GM13977 (cell line): ENCODE data around the gene GFRA4.
"Not testable (repeated sequence)": the region's sequence is repeated elsewhere in the genome, so short reads cannot be mapped to it uniquely, and the experiment has no call there.

ENCODE experiments used
- DNase-seq: peaks from one replicate; pipeline ENCODE4 v3.0.0; 2012; ENCODE audit warnings: low spot score
- in situ Hi-C: fragments of 300-500 bp; cut with MboI; formaldehyde crosslinking; loops from one replicate; pipeline ENCODE4 v1.12.0; 2022; ENCODE audit warnings: low sequenced_read_pairs, low pct_unique_long_range_greater_than_20kb, mixed read lengths, inconsistent platforms; ENCODE audit not compliant: unreplicated experiment
- TF ChIP-seq, protein P1 (sequence below): IDR thresholded peaks from 2 replicates; pipeline ENCODE4 v1.5.1; 2012; ENCODE audit warnings: mild to moderate bottlenecking, control low read depth; ENCODE audit not compliant: insufficient read depth; ENCODE audit errors: extremely low read depth, missing control alignments

The GFRA4 gene

DNA sequence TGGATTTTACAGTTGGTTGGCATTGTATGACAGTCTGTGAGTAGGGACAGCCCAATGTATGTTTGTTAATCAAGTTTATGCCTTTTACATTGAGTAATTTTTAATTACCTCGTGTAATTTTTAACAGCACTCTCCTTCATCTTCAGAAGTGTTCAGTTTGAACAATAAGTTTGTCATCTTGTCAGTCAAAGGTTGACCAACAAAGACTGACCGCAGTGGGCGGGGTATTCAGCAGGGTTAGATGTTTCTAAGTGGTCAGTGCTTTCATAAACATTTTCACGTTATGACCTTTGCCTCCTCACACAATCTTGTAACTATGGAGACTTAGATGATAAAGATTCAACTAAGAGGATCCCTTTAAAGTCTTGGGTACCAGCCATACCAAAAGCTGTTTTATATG is 40.8 kb downstream of the GFRA4 start:
- TF ChIP-seq, protein P1, sequence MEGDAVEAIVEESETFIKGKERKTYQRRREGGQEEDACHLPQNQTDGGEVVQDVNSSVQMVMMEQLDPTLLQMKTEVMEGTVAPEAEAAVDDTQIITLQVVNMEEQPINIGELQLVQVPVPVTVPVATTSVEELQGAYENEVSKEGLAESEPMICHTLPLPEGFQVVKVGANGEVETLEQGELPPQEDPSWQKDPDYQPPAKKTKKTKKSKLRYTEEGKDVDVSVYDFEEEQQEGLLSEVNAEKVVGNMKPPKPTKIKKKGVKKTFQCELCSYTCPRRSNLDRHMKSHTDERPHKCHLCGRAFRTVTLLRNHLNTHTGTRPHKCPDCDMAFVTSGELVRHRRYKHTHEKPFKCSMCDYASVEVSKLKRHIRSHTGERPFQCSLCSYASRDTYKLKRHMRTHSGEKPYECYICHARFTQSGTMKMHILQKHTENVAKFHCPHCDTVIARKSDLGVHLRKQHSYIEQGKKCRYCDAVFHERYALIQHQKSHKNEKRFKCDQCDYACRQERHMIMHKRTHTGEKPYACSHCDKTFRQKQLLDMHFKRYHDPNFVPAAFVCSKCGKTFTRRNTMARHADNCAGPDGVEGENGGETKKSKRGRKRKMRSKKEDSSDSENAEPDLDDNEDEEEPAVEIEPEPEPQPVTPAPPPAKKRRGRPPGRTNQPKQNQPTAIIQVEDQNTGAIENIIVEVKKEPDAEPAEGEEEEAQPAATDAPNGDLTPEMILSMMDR: no peak
- no peak for DNase-seq
- in situ Hi-C loops: no loop called here

DNA sequence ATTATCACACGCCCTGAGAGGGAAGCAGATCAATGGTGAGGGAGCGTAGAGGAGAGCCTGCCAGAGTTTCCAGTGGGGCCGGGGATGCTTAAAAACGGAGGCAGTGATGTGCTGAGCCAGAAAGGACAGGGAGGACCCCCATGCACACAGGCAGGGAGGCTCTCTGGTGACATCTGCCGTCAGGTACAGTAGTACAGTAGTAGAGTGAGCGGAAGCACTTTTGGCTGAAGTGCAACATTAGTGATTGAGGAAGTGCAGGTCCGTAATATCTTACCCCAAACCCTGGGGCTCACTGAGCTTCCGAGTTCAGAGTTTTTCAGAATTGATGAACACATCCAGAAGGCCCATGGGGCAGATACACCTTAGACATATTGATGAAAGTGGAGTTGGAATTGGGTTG is 42.1 kb downstream of the GFRA4 start:
- no peak for DNase-seq
- TF ChIP-seq, protein P1: peak; percentile 12
- in situ Hi-C loops: no loop called here

DNA sequence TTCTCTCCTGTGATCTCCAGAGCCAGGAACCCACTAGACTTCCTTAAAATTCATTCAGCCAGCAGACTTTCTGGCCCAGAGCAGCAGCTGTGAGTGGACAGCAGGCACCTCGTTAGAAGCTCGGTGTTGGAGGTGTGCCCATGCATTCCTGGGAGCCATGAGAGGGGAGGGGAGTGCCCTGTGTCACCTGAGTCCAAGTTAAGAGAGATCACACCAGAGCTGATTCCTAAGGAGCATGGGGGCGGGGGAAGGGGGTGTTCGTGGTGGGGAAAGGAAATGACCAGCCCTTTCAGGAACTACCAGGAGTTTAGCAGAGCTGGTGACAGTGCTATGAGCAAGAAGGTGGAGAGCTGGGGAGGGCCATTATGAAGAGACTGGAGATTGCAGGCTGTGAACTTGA is 46.9 kb downstream of the GFRA4 start:
- TF ChIP-seq, protein P1: no peak
- in situ Hi-C loops: no loop called here
- no peak for DNase-seq

DNA sequence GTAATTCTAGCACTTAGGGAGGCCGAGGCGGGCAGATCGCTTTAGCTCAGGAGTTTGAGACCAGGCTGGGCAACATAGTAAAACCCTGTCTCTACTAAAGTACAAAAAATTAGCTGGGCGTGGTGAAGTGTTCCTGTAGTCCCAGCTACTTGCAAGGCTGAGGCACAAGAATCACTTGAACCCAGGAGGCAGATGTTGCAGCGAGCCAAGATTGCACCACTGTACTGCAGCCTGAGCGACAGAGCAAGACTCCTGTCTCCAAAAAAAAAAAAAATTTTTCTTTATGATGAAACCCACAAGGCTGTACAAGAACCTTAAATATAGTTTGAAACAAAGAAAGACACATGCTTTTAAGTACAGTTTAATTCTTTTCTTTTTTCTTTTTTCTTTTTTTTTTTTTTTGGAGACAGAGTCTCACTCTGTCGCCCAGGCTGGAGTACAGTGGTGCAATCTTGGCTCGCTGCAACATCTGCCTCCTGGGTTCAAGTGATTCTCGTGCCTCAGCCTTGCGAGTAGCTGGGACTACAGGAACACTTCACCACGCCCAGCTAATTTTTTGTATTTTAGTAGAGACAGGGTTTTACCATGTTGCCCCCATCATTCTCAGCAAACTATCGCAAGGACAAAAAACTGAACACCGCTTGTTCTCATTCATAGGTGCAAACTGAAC is 47.9 kb downstream of the GFRA4 start:
- in situ Hi-C loops: not testable (repeated sequence)

DNA sequence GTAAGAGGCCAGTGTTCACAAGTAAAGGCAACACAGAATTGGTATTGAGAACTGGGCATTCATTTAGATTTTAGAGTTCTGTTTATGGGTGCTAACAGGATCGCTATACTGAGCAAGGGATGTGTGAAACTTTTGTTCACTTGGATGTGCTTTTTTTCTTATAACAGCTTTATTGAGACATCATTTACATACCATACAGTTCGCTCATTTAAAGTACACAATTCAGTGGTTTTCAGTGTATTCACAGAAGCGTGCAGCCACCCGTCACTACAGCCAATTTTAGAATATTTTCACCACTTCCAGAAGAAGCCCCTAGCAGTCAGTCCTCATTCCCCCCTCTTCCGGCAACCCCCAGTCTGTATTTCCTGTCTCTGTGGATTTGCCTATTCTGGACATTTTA is 48.7 kb downstream of the GFRA4 start:
- TF ChIP-seq, protein P1: no peak
- DNase-seq: no peak
- in situ Hi-C loops: no loop called here

More for the DNA sequence above, 47.9 kb downstream of the GFRA4 start:
- DNase-seq: not testable (repeated sequence)

DNA sequence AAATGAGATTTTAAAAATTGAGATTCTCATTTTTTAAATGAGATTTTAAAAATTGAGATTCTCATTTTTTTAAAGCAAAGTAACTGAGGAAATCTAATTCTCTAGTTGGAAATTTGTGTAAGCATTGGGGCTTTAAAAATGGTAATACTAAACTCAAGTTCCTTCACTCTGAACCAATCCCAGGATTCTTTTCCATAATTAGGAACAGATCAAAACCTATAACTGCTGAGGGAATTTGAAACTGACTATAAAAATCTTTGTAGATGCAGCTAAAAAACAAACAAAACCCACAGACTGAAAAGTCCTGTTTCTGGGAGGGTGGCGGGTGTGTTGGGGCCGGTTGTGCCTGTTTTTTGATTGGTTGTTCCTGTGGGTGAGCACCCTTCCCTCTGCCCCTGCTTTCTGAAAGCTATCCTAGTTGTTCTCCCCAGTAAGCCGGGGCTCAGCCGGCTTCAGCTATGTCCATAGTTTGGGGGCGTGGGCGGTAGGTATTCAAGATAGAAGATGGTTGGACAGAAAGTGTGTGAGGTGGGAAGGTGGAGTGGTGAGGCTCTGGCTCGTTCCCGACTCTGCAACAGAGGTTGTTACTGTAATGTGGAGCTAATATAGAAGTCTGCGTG is 49.3 kb downstream of the GFRA4 start:
- no peak for DNase-seq
- in situ Hi-C loops: no loop called here
- TF ChIP-seq, protein P1: no peak

DNA sequence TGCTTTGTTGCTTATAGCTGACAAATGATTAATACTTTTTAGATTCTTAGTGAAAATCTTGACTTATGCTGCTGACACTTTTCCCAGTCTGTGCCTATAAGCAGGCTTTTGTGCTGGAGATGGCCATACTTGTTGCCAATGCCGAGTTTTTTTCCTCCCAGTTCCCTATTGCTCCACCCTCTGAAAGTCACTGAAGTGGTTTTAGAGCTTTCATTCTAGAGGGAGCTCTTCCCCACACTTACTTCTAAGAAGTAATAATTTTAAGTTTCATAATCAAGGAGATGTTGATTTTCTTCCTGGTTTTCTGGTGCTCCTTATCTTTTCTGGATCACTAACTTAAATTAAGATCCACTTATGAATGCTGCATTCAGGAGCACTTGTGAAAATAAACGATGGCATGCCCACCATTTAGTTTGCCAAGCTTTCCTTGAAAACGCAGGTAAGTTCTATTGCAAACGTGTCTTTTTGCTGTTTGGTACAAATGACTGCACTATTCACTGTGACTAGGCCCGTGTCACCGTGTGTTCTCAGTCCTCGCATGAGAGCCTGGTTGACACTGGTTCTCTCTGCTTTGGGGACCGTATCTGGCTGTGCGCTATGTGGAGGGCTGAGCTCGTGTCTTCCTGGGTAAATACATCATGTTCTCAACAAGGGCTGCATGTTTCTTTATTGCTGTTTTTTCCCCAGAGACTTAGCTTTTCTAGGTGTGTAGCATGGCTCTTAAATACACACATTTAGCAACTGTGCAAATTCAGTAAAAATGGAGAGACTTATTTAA is 50.2 kb downstream of the GFRA4 start:
- TF ChIP-seq, protein P1: no peak
- DNase-seq: no peak
- in situ Hi-C loops: no loop called here
